Keratinocyte (primary cell): ENCODE data around the gene PCID2.

Source experiments
- EZH2 ChIP-seq: IDR thresholded peaks from one replicate; pipeline ENCODE4 v1.6.1; 2012; ENCODE audit warnings: inconsistent platforms, mild to moderate bottlenecking, low read length, moderate library complexity
- TF ChIP-seq, protein P1 (sequence below), 3 experiments: IDR thresholded peaks in 1 of 3; conservative IDR thresholded peaks in 1 of 3; optimal IDR thresholded peaks in 1 of 3; 2 replicates in 2 of 3; 3 replicates in 1 of 3; pipeline versions ENCODE3 to v1.5.1; 2011; ENCODE audit warnings: low read length in 3 of 3, mild to moderate bottlenecking in 3 of 3, moderate library complexity in 2 of 3, control low read depth in 1 of 3, inconsistent platforms in 1 of 3; ENCODE audit not compliant: insufficient read depth in 2 of 3; ENCODE audit errors: extremely low read depth in 1 of 3

DNA sequence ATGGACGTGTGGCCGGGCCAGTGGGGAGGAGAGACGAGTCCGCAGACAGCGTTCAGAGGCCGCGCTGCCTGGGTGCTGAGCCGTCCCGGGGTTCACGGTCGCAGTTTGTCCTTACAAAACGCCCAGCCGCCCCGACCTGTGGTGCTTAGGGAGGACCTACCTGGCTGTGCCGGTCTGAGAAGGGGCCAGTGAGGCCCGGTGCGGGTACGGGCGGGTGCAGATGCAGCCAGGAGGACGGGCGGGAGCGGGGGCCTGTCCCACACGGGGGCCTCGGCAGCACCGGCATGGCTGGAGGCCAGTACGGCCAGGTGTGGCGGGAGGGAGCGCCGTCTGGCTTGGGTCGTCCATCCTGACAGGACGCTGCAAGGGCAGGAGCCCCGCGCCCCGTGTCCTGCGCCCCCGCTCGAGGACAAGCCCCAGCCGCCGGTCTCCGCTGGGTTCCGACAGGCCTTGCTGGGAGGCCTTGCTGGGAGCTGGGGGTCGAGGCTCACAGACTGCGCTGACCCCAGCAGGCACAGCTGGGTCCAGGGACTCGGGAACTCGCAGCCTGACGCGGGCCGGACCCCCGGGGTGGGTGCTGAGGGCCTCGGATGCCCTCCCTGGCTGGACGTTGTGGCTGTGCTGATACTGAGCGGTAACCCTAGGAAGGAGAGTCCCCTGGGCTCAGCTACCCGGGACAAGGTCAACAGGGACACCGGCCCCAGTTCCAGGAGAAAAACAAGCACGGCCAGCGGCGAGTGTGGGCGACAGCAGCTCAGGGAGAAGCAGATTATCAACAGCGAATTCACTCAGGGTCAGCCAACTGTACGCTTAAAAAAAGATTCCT, 55.3 kb downstream of the PCID2 start:
- TF ChIP-seq, protein P1, sequence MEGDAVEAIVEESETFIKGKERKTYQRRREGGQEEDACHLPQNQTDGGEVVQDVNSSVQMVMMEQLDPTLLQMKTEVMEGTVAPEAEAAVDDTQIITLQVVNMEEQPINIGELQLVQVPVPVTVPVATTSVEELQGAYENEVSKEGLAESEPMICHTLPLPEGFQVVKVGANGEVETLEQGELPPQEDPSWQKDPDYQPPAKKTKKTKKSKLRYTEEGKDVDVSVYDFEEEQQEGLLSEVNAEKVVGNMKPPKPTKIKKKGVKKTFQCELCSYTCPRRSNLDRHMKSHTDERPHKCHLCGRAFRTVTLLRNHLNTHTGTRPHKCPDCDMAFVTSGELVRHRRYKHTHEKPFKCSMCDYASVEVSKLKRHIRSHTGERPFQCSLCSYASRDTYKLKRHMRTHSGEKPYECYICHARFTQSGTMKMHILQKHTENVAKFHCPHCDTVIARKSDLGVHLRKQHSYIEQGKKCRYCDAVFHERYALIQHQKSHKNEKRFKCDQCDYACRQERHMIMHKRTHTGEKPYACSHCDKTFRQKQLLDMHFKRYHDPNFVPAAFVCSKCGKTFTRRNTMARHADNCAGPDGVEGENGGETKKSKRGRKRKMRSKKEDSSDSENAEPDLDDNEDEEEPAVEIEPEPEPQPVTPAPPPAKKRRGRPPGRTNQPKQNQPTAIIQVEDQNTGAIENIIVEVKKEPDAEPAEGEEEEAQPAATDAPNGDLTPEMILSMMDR (optimal IDR thresholded peaks at IDR 0.05 in 1 of 3, IDR thresholded peaks at IDR 0.05 in 1 of 3, conservative IDR thresholded peaks at IDR 0.05 in 1 of 3; ENCODE audit: extremely low read depth in 1 of 3, insufficient read depth in 2 of 3, low read length in 3 of 3) = no peak
- TF ChIP-seq EZH2 = peak; percentile 72
